HepG2 (cell line): ENCODE measurements around the gene SMLR1. TPM values are rescaled to one million over a fixed set of nuclear protein-coding genes. Genes with fewer than 3 reads are reported as not detected.

Experiments
- ATAC-seq: fragments of 200-7000 bp; cut with Tn5 transposase; 3 replicates; pipeline ENCODE4 v1.9.1; 2020; ENCODE audit warnings: mild to moderate bottlenecking, moderate library complexity
- BruUV-seq: library from RNA; stranded (reverse); fragments of 400-500 nt; replicated peaks from 2 replicates; lab custom pipeline; 2021; lab: Mats Ljungman, UMichigan
- CTCF ChIA-PET: fragments of 300-600 bp; formaldehyde crosslinking; extraction: SDS; loops from one replicate; lab custom pipeline; 2021; ENCODE audit warnings: low total read pairs, inconsistent platforms, low intra/inter-chr PET ratio; lab: Yijun Ruan, JAX
- POLR2A ChIA-PET: fragments of 350-600 bp; sonication (Branson Sonifier 250); formaldehyde crosslinking; loops from one replicate; lab custom pipeline; 2020; ENCODE audit warnings: antibody characterized with exemption, inconsistent platforms; lab: Yijun Ruan, JAX
- DNase-seq: peaks from one replicate; pipeline ENCODE4 v3.0.0-alpha.2; 2015; ENCODE audit warnings: low spot score
- FAIRE-seq: peaks from 3 replicates; lab custom pipeline; 2011; peaks lifted over from hg19 to GRCh38; lab: Jason Lieb, UNC
- H2AFZ ChIP-seq: one replicate; pipeline ENCODE4 v1.6.1; 2011; ENCODE audit warnings: low read length, inconsistent platforms
- H3K27ac ChIP-seq: fragments of 300-600 bp; 3 replicates; pipeline ENCODE4 v1.8.0; 2011; ENCODE audit warnings: mixed run types, mild to moderate bottlenecking, mixed read lengths, low read length, inconsistent platforms; ENCODE audit not compliant: insufficient read depth; ENCODE audit errors: extremely low read length
- H3K27me3 ChIP-seq, 2 experiments: fragments of 200-600 bp in 1 of 2; 2 replicates in 1 of 2; 3 replicates in 1 of 2; pipeline versions ENCODE4 v1.6.0 to v1.8.0; 2011; ENCODE audit warnings: low read length in 2 of 2, mild to moderate bottlenecking in 2 of 2, moderate library complexity in 2 of 2, inconsistent platforms in 1 of 2; ENCODE audit not compliant: insufficient read depth in 2 of 2, control insufficient read depth in 1 of 2
- H3K36me3 ChIP-seq, 2 experiments: fragments of 200-600 bp in 1 of 2; replicated peaks in 1 of 2; 2 replicates in 1 of 2; 3 replicates in 1 of 2; pipeline versions ENCODE4 v1.5.1 to v1.8.0; 2011; ENCODE audit warnings: low read length in 2 of 2, inconsistent platforms in 1 of 2; ENCODE audit not compliant: insufficient read depth in 2 of 2, control insufficient read depth in 1 of 2
- H3K4me1 ChIP-seq: 2 replicates; pipeline ENCODE4 v1.5.1; 2012; ENCODE audit warnings: low read length, inconsistent platforms; ENCODE audit not compliant: insufficient read depth
- H3K4me2 ChIP-seq: 2 replicates; pipeline ENCODE4 v1.6.0; 2011; ENCODE audit warnings: low read depth, low read length, inconsistent platforms
- H3K4me3 ChIP-seq, 3 experiments: fragments of 200-600 bp in 1 of 3; sonication (generic), shearing (Covaris generic) in 1 of 3; replicated peaks in 1 of 3; 2 replicates each; pipeline ENCODE4 v1.5.1; 2011 to 2016; ENCODE audit warnings: low read length in 3 of 3, inconsistent platforms in 2 of 3, low read depth in 2 of 3, mild to moderate bottlenecking in 2 of 3, control low read depth in 1 of 3, mixed read lengths in 1 of 3; ENCODE audit not compliant: insufficient read depth in 1 of 3
- H3K79me2 ChIP-seq: one replicate; pipeline ENCODE4 v1.6.1; 2011; ENCODE audit warnings: low read length, inconsistent platforms; ENCODE audit not compliant: insufficient read depth
- H3K9ac ChIP-seq: 2 replicates; pipeline ENCODE4 v1.6.0; 2011; ENCODE audit warnings: mild to moderate bottlenecking, low read depth, low read length, inconsistent platforms; ENCODE audit not compliant: insufficient read depth
- H3K9me3 ChIP-seq: 2 replicates; pipeline ENCODE4 v1.5.1; 2012; ENCODE audit warnings: mild to moderate bottlenecking, low read length
- H4K20me1 ChIP-seq: 2 replicates; pipeline ENCODE4 v1.6.0; 2011; ENCODE audit warnings: inconsistent platforms, mild to moderate bottlenecking, low read length, moderate library complexity; ENCODE audit not compliant: insufficient read depth
- JDP2 ChIP-seq: sonication (generic); formaldehyde crosslinking; IDR thresholded peaks from 2 replicates; pipeline ENCODE4 v1.8.1; 2022; ENCODE audit warnings: missing genetic modification reagents, borderline replicate concordance
- KDM6A ChIP-seq: IDR thresholded peaks from 2 replicates; pipeline ENCODE4 v1.6.1; 2016; ENCODE audit warnings: low read depth
- SSRP1 ChIP-seq: IDR thresholded peaks from 2 replicates; pipeline ENCODE4 v1.6.1; 2016; ENCODE audit warnings: control low read depth
- ZNF10 ChIP-seq: sonication (generic); formaldehyde crosslinking; IDR thresholded peaks from 2 replicates; pipeline ENCODE4 v1.4.0; 2020; ENCODE audit warnings: mild to moderate bottlenecking, low read depth, missing genetic modification reagents, borderline replicate concordance
- WGBS: methylation state at CpG from one replicate; pipeline ENCODE4 v1.1.6; 2017; ENCODE audit warnings: low lambda C conversion rate; 5-methylcytosine and 5-hydroxymethylcytosine counted together
- in situ Hi-C: cut with HindIII; loops from 2 replicates; pipeline ENCODE4 v1.10.0; 2017; ENCODE audit warnings: low pct_unique_long_range_greater_than_20kb; ENCODE audit not compliant: extremely low pct_ligation_motif_present
- intact Hi-C: fragments of 100-400 bp; cut with micrococcal nuclease; formaldehyde crosslinking; loops from one replicate; pipeline ENCODE4 v1.10.0; 2022; ENCODE audit not compliant: unreplicated experiment
- polyA plus RNA-seq, 8 experiments: library from polyadenylated mRNA; depleted of rRNA in 3 of 8; stranded (reverse) in 7 of 8; unstranded in 1 of 8; fragments of >200 nt; fragmentation: Illumina TruSeq in 4 of 8; extraction: Trizol in 4 of 8; gene quantifications; 2 replicates each; pipeline versions ENCODE4 v1.2.1 to v1.2.3, GENCODE V29; 2011 to 2016; ENCODE audit warnings: low read depth in 4 of 8, missing spikeins in 1 of 8, mixed read lengths in 1 of 8; ENCODE audit not compliant: insufficient read depth in 1 of 8
- total RNA-seq, 5 experiments: library from RNA; depleted of rRNA; stranded (reverse); fragments of >200 nt; fragmentation: Illumina TruSeq; extraction: Trizol; gene quantifications; 2 replicates each; pipeline ENCODE4 v1.2.3, GENCODE V29; 2016; ENCODE audit warnings: low read depth in 1 of 5
- TF ChIP-seq, protein P1 (sequence below): sonication (generic); formaldehyde crosslinking; IDR thresholded peaks from 2 replicates; pipeline ENCODE4 v1.4.0; 2020; ENCODE audit warnings: mild to moderate bottlenecking, missing genetic modification reagents
- TF ChIP-seq, protein P2 (sequence below): sonication (generic); formaldehyde crosslinking; conservative IDR thresholded peaks from 2 replicates; pipeline ENCODE4 v1.5.0; 2020; ENCODE audit warnings: missing genetic modification reagents

The SMLR1 gene
- total and polyA plus RNA-seq, 2 of the 13 experiments (the other 11 are each of a cell fraction or from before 2014, with no cell fraction given) = 41.8 to 104 TPM

DNA sequence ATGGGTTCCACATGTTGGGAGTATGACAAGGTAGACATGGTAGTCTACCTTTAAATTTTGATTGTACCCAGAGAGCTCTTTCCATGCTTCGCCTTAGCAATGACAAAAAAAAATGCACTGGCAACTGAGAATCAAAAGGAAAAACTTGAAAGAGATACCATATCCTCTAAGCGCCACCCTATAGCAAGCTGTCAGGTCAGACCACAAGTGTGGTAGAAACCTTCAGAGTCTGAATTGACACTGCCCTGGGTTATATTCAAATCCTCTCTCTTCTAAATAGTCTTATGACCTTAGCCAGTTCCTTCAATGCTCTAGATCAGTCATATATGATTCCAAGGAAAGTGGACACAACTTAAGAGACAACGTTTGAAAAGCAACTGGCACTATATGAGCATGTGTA, 45.6 kb upstream of the SMLR1 start:
- no peak for ATAC-seq
- no peaks in the 10 kb centered on the region for H3K9me3 ChIP-seq
- ChIA-PET POLR2A (no interaction called here), CTCF (no interaction called here)
- in situ Hi-C loops (no loop called here), intact Hi-C loops (no loop called here)
- no TSS peak for BruUV-seq
- no peaks in the 10 kb centered on the region for H3K4me1 ChIP-seq
- H3K4me2 ChIP-seq = no peak overlapping the region
- no peaks in the 10 kb centered on the region; a peak in 1 of 5 replicates for H3K27me3 ChIP-seq
- no peak for FAIRE-seq
- WGBS = 42% methylated on average over 3 of the region's 3 CpGs
- no peaks in the 10 kb centered on the region for H4K20me1 ChIP-seq
- H2AFZ ChIP-seq = no peak overlapping the region
- no peaks in the 10 kb centered on the region for H3K79me2 ChIP-seq
- DNase-seq = no peak
- H3K4me3 ChIP-seq = no peak overlapping the region
- H3K27ac ChIP-seq = no peak overlapping the region
- H3K36me3 ChIP-seq = no peaks in the 10 kb centered on the region
- H3K9ac ChIP-seq = no peak overlapping the region
- TF ChIP-seq, protein P1, sequence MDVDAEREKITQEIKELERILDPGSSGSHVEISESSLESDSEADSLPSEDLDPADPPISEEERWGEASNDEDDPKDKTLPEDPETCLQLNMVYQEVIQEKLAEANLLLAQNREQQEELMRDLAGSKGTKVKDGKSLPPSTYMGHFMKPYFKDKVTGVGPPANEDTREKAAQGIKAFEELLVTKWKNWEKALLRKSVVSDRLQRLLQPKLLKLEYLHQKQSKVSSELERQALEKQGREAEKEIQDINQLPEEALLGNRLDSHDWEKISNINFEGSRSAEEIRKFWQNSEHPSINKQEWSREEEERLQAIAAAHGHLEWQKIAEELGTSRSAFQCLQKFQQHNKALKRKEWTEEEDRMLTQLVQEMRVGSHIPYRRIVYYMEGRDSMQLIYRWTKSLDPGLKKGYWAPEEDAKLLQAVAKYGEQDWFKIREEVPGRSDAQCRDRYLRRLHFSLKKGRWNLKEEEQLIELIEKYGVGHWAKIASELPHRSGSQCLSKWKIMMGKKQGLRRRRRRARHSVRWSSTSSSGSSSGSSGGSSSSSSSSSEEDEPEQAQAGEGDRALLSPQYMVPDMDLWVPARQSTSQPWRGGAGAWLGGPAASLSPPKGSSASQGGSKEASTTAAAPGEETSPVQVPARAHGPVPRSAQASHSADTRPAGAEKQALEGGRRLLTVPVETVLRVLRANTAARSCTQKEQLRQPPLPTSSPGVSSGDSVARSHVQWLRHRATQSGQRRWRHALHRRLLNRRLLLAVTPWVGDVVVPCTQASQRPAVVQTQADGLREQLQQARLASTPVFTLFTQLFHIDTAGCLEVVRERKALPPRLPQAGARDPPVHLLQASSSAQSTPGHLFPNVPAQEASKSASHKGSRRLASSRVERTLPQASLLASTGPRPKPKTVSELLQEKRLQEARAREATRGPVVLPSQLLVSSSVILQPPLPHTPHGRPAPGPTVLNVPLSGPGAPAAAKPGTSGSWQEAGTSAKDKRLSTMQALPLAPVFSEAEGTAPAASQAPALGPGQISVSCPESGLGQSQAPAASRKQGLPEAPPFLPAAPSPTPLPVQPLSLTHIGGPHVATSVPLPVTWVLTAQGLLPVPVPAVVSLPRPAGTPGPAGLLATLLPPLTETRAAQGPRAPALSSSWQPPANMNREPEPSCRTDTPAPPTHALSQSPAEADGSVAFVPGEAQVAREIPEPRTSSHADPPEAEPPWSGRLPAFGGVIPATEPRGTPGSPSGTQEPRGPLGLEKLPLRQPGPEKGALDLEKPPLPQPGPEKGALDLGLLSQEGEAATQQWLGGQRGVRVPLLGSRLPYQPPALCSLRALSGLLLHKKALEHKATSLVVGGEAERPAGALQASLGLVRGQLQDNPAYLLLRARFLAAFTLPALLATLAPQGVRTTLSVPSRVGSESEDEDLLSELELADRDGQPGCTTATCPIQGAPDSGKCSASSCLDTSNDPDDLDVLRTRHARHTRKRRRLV (CRISPR knock-in tag) = no peak
- TF ChIP-seq KDM6A (no peak), ZNF10 (CRISPR knock-in tag) (no peak), SSRP1 (no peak), JDP2 (no peak)
- TF ChIP-seq, protein P2, sequence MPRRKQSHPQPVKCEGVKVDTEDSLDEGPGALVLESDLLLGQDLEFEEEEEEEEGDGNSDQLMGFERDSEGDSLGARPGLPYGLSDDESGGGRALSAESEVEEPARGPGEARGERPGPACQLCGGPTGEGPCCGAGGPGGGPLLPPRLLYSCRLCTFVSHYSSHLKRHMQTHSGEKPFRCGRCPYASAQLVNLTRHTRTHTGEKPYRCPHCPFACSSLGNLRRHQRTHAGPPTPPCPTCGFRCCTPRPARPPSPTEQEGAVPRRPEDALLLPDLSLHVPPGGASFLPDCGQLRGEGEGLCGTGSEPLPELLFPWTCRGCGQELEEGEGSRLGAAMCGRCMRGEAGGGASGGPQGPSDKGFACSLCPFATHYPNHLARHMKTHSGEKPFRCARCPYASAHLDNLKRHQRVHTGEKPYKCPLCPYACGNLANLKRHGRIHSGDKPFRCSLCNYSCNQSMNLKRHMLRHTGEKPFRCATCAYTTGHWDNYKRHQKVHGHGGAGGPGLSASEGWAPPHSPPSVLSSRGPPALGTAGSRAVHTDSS (CRISPR knock-in tag) = no peak
- TF ChIP-seq, all 625 proteins: peak for 0
